Measurements from ENCODE around the gene SLCO2B1.

Gene SLCO2B1

GRCh38 chr11:75204685-75205563, 54.0 kb downstream of the SLCO2B1 start:
- TF ChIP-seq CTCF (IDR thresholded peaks at IDR 0.05; ENCODE audit: low read depth, low read length) = peak; percentile 92
- in situ Hi-C loops (cut with HindIII; ENCODE audit: low sequenced_read_pairs) = no loop called here
- DNase-seq (ENCODE audit: low read depth, low spot score) = peak; percentile 72
- no peak overlapping the region for H3K4me3 ChIP-seq (ENCODE audit: low read depth, low read length)

- DNase-seq (ENCODE audit: low read depth, low spot score) = no peak
- no peak for TF ChIP-seq CTCF (IDR thresholded peaks at IDR 0.05; ENCODE audit: low read depth, low read length)
- in situ Hi-C loops (cut with HindIII; ENCODE audit: low sequenced_read_pairs) = no loop called here
- H3K4me3 ChIP-seq (ENCODE audit: low read depth, low read length) = no peak overlapping the region
Observed at GRCh38 chr11:75205564-75206020, 54.7 kb downstream of the SLCO2B1 start.

GRCh38 chr11:75208446-75208845, 57.5 kb downstream of the SLCO2B1 start:
- TF ChIP-seq CTCF (IDR thresholded peaks at IDR 0.05; ENCODE audit: low read depth, low read length) = no peak
- no peak overlapping the region for H3K4me3 ChIP-seq (ENCODE audit: low read depth, low read length)
- in situ Hi-C loops (cut with HindIII; ENCODE audit: low sequenced_read_pairs) = no loop called here
- no peak for DNase-seq (ENCODE audit: low read depth, low spot score)

- in situ Hi-C loops (cut with HindIII; ENCODE audit: low sequenced_read_pairs) = no loop called here
- no peak for TF ChIP-seq CTCF (IDR thresholded peaks at IDR 0.05; ENCODE audit: low read depth, low read length)
- no peak for DNase-seq (ENCODE audit: low read depth, low spot score)
- no peak overlapping the region for H3K4me3 ChIP-seq (ENCODE audit: low read depth, low read length)
Observed at GRCh38 chr11:75212411-75212810, 61.5 kb downstream of the SLCO2B1 start.

- in situ Hi-C loops (cut with HindIII; ENCODE audit: low sequenced_read_pairs) = no loop called here
- peak; percentile 49 for TF ChIP-seq CTCF (IDR thresholded peaks at IDR 0.05; ENCODE audit: low read depth, low read length)
- H3K4me3 ChIP-seq (ENCODE audit: low read depth, low read length) = no peak overlapping the region
- peak; percentile 78 for DNase-seq (ENCODE audit: low read depth, low spot score)
Observed at GRCh38 chr11:75214411-75214821, 63.5 kb downstream of the SLCO2B1 start.

GRCh38 chr11:75214843-75215242, 63.9 kb downstream of the SLCO2B1 start:
- no peak for DNase-seq (ENCODE audit: low read depth, low spot score)
- TF ChIP-seq CTCF (IDR thresholded peaks at IDR 0.05; ENCODE audit: low read depth, low read length) = no peak
- H3K4me3 ChIP-seq (ENCODE audit: low read depth, low read length) = no peak overlapping the region
- in situ Hi-C loops (cut with HindIII; ENCODE audit: low sequenced_read_pairs) = no loop called here

All from astrocyte of the spinal cord (primary cell).